Cardiac muscle cell (in vitro differentiated cells and primary cell): ENCODE measurements around the gene CYP4A22. TPM values are rescaled to one million over a fixed set of nuclear protein-coding genes. Genes with fewer than 3 reads are reported as not detected.
"Not testable (repeated sequence)": the region's sequence is repeated elsewhere in the genome, so short reads cannot be mapped to it uniquely, and the experiment has no call there.

Experiments
- DNase-seq, 2 donors: peaks; one replicate each; pipeline versions ENCODE4 v3.0.0 to v3.0.0-alpha.2; 2010 to 2017; ENCODE audit warnings: low read depth in 1 of 2, low spot score in 1 of 2
- H3K27ac ChIP-seq: fragments of 200-600 bp; sonication (generic); 2 replicates; pipeline ENCODE4 v1.5.1; 2016
- H3K27me3 ChIP-seq: fragments of 200-600 bp; sonication (generic); 2 replicates; pipeline ENCODE4 v1.6.0; 2016; ENCODE audit warnings: control low read depth
- H3K36me3 ChIP-seq: fragments of 200-600 bp; sonication (generic); 2 replicates; pipeline ENCODE4 v1.5.1; 2016; ENCODE audit warnings: control low read depth
- H3K4me1 ChIP-seq: fragments of 200-600 bp; sonication (generic); 2 replicates; pipeline ENCODE4 v1.8.1; 2017; ENCODE audit warnings: low read depth, mild to moderate bottlenecking, mixed run types
- H3K4me3 ChIP-seq: fragments of 200-600 bp; sonication (generic); 2 replicates; pipeline ENCODE4 v1.5.1; 2016; ENCODE audit warnings: mild to moderate bottlenecking
- H3K9me3 ChIP-seq: fragments of 200-600 bp; sonication (generic); 2 replicates; pipeline ENCODE4 v1.5.1; 2017; ENCODE audit warnings: low read depth, mild to moderate bottlenecking, control low read depth
- polyA plus RNA-seq: library from polyadenylated mRNA; unstranded; fragments of >200 nt; fragmentation: Nextera tagmentation; extraction: Ambion mirVana; gene quantifications from 2 replicates; pipeline ENCODE4 v1.2.1, GENCODE V29; 2016
- total RNA-seq: library from RNA; depleted of rRNA; stranded (reverse); fragments of >200 nt; gene quantifications from 2 replicates; pipeline ENCODE4 v1.2.3, GENCODE V29; 2016
- TF ChIP-seq, protein P1 (sequence below): IDR thresholded peaks from 2 replicates; pipeline ENCODE4 v1.5.1; 2012; ENCODE audit warnings: low read depth, mild to moderate bottlenecking, low read length

CYP4A22 gene
- total and polyA plus RNA-seq, 2 experiments from 2014 or later = not detected

DNA sequence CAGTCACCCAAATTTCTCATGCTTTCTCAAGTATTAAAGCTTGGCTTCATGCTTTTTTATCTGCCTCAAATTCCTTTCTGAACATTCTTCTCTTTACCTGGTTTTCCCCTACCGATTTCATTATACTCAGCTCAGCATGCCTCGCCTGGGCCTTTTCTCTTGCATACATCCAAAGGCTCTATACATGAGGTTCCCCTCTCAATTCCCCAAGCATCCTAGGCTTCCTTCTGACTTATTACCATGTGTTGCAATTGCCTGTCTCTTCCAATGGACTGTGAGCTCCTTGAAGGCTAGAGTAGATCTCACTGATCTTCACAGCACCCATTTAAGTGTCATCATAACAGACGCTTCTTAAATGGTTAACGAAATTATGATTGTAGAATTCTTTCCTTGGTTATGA lies 24.1 kb upstream of the CYP4A22 start:
- no peaks in the 10 kb centered on the region for H3K36me3 ChIP-seq
- no peaks in the 10 kb centered on the region for H3K4me1 ChIP-seq
- H3K4me3 ChIP-seq = no peak overlapping the region
- H3K9me3 ChIP-seq = no peaks in the 10 kb centered on the region
- TF ChIP-seq, protein P1, sequence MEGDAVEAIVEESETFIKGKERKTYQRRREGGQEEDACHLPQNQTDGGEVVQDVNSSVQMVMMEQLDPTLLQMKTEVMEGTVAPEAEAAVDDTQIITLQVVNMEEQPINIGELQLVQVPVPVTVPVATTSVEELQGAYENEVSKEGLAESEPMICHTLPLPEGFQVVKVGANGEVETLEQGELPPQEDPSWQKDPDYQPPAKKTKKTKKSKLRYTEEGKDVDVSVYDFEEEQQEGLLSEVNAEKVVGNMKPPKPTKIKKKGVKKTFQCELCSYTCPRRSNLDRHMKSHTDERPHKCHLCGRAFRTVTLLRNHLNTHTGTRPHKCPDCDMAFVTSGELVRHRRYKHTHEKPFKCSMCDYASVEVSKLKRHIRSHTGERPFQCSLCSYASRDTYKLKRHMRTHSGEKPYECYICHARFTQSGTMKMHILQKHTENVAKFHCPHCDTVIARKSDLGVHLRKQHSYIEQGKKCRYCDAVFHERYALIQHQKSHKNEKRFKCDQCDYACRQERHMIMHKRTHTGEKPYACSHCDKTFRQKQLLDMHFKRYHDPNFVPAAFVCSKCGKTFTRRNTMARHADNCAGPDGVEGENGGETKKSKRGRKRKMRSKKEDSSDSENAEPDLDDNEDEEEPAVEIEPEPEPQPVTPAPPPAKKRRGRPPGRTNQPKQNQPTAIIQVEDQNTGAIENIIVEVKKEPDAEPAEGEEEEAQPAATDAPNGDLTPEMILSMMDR = no peak
- DNase-seq = no peak
- H3K27me3 ChIP-seq = no peaks in the 10 kb centered on the region
- no peak overlapping the region for H3K27ac ChIP-seq

DNA sequence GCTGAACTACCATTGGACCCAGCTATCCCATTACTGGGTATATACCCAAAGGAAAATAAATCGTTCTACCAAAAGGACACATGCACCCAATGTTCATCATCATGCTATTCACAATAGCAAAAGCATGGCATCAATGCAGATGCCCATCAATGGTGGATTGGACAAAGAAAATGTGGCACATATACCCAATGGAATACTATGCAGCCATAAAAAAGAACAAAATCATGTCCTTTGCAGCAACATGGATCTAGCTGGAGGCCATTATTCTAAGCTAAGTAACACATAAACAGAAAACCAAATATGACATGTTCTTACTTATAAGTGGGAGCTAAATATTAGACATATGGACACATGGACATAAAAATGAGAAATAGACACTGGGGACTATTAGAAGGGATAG lies 16.2 kb upstream of the CYP4A22 start:
- not testable (repeated sequence) for H3K4me3 ChIP-seq, H3K27me3 ChIP-seq, H3K9me3 ChIP-seq

DNA sequence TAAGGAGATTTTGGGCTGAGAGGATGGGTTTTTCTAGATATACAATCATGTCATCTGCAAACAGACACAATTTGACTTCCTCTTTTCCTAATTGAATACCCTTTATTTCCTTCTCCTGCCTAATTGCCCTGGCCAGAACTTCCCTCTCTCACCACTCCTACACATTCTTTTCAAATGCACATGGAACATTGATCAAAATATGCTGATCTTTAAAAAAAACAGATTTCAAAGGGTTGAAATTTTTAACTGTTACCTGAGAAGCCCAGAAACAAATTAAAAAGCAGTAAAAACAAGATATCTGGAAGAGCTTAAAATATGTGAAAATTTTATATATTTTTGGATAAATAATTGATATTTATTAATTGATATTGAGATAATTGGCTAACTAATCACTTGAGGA lies 12.4 kb upstream of the CYP4A22 start:
- H3K9me3 ChIP-seq, H3K4me1 ChIP-seq, H3K27me3 ChIP-seq, H3K4me3 ChIP-seq, DNase-seq, H3K36me3 ChIP-seq, H3K27ac ChIP-seq: not testable (repeated sequence)

More for the DNA sequence above, 16.2 kb upstream of the CYP4A22 start:
- not testable (repeated sequence) for H3K27ac ChIP-seq, H3K36me3 ChIP-seq, H3K4me1 ChIP-seq, DNase-seq

DNA sequence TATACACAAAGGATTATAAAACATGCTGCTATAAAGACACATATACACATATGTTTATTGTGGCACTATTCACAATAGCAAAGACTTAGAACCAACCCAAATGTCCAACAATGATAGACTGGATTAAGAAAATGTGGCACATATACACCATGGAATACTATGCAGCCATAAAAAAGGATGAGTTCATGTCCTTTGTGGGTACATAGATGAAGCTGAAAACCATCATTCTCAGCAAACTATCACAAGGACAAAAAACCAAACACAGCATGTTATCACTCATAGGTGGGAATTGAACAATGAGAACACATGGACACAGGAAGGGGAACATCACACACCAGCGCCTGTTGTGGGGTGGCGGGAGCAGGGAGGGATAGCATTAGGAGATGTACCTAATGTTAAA lies 10.2 kb upstream of the CYP4A22 start:
- H3K4me3 ChIP-seq, H3K27me3 ChIP-seq, H3K27ac ChIP-seq, H3K9me3 ChIP-seq, H3K4me1 ChIP-seq, H3K36me3 ChIP-seq, DNase-seq: not testable (repeated sequence)

DNA sequence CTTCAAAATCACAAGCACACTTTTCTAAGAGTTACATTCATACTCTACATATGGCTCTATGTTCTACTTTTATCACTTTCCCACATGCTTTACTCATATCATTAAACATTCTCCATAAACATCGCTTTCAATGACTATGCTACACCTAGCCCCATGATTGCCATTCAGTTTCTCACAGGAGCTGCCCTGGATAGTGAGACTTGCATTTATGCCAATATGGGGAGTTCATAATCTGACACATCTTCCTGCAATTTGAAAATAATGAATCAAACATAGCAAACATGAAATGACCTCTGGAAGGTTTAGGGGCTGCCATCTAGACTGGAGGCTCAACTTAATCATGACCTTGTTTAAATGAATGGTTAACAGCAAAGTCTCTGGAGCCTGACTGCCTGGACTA lies 9.0 kb upstream of the CYP4A22 start:
- no peaks in the 10 kb centered on the region for H3K4me1 ChIP-seq
- H3K27me3 ChIP-seq = no peaks in the 10 kb centered on the region
- H3K27ac ChIP-seq = no peak overlapping the region
- DNase-seq = no peak
- no peak overlapping the region for H3K4me3 ChIP-seq
- H3K36me3 ChIP-seq = no peaks in the 10 kb centered on the region
- no peaks in the 10 kb centered on the region for H3K9me3 ChIP-seq
- TF ChIP-seq, protein P1 = no peak

DNA sequence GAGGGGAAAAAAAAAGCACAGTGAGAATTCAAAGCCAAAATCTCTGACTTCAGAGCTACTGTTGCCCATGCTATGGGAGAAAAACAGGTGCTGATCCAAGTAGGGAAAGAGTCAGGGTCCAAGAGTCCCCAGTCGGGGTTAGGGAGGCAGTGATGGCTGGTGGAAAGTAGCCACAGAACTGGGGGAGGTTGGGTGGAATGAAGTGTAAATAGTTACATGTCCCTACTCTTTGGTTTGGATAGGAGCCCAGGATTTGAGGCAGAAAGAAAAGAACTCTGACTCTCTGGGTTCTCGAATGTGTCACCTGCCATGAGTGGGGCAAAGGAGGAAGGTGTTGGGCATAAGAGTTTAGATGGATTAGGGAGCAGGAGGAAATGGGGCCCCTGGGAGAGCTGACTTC lies 8.4 kb upstream of the CYP4A22 start:
- H3K4me3 ChIP-seq, H3K27me3 ChIP-seq, H3K9me3 ChIP-seq, DNase-seq, H3K27ac ChIP-seq, H3K4me1 ChIP-seq, H3K36me3 ChIP-seq: not testable (repeated sequence)

DNA sequence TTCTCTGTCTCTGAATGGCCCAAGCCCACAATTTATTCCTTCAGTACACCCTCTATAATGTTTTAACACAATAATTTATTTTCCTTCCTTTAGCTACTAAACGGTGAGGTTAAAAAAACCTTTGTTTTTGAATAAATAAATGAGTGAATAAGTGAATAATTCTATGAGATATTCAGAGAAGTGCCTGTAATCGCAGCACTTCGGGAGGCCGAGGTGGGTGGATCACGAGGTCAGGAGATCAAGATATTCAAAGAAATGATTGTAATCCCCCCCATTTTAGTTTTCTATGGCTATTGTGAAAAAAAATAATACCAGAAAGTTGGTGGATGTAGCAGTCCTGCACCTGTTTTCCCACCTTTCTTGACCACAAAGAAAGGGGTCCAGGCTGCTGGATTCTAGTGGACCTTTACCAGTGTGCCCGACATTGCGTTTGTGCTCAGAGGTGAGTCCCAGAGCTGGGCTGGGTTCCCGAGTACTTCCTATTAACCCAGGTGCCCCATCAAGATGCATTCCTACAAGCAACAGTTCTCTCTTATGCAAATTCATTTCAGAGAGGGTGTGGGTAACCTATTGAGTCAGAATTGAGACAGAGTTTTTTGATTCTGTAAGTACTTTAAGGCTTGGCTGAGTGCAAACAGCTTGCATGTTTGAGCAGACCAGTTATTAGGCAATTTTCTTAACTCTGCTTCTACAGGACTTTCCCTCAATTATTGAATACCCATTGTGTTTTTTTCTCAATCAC lies 7.6 kb upstream of the CYP4A22 start:
- H3K4me1 ChIP-seq, DNase-seq, H3K4me3 ChIP-seq, H3K9me3 ChIP-seq, H3K27me3 ChIP-seq, H3K27ac ChIP-seq, H3K36me3 ChIP-seq: not testable (repeated sequence)

DNA sequence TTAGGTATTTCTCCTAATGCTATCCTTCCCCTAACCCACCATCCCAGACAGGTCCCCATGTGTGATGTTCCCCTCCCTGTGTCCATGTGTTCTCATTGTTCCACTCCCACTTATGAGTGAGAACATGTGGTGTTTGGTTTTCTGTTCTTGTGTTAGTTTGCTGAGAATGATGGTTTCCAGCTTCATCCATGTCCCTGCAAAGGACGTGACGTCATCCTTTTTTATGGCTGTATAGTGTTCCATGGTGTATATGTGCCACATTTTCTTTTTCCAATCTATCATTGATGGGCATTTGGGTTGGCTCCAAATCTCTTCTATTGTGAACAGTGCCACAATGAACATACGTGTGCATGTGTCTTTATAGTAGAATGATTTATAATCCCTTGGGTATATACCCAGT lies 4.6 kb upstream of the CYP4A22 start:
- H3K9me3 ChIP-seq, H3K4me3 ChIP-seq, DNase-seq, H3K4me1 ChIP-seq, H3K36me3 ChIP-seq, H3K27me3 ChIP-seq, H3K27ac ChIP-seq: not testable (repeated sequence)
